HEK293 (cell line): ENCODE measurements around the gene OR10G3.

Source experiments
- CTCF ChIA-PET: fragments of 350-600 bp; formaldehyde crosslinking; extraction: SDS; loops from one replicate; lab custom pipeline; 2021; ENCODE audit warnings: antibody characterized with exemption; lab: Yijun Ruan, JAX
- POLR2A ChIA-PET: fragments of 300-600 bp; formaldehyde crosslinking; extraction: SDS; loops from one replicate; lab custom pipeline; 2020; ENCODE audit warnings: antibody characterized with exemption, inconsistent platforms; lab: Yijun Ruan, JAX
- H3K27ac ChIP-seq: fragments of 200-500 bp; sonication (Bioruptor generic); 2 replicates; pipeline ENCODE4 v1.5.1; 2014; ENCODE audit warnings: low read depth, low read length, control low read depth, inconsistent platforms; ENCODE audit errors: extremely low read depth
- H3K36me3 ChIP-seq, 2 experiments: fragments of 200-500 bp in 1 of 2; sonication (Bioruptor generic) in 1 of 2; 1 replicate in 1 of 2; 2 replicates in 1 of 2; pipeline ENCODE4 v1.5.1; 2014 to 2017; ENCODE audit warnings: inconsistent platforms in 2 of 2, low read length in 2 of 2; ENCODE audit not compliant: control insufficient read depth in 2 of 2, insufficient read depth in 1 of 2
- H3K4me1 ChIP-seq: fragments of 200-500 bp; sonication (Bioruptor generic); 2 replicates; pipeline ENCODE4 v1.5.1; 2014; ENCODE audit warnings: mild to moderate bottlenecking, low read length, inconsistent platforms; ENCODE audit not compliant: control insufficient read depth, insufficient read depth
- H3K4me3 ChIP-seq: 2 replicates; pipeline ENCODE4 v1.5.1; 2011; ENCODE audit warnings: low read depth, mild to moderate bottlenecking, control low read depth, low read length, moderate library complexity
- H3K9me3 ChIP-seq: fragments of 200-500 bp; sonication (Bioruptor generic); 2 replicates; pipeline ENCODE4 v1.5.1; 2014; ENCODE audit warnings: low read depth, low read length, inconsistent platforms; ENCODE audit not compliant: control insufficient read depth, insufficient read depth
- BCL11B ChIP-seq: fragments of 450-650 bp; formaldehyde crosslinking; IDR thresholded peaks from 2 replicates; pipeline ENCODE4 v1.5.1; 2016; ENCODE audit warnings: low read depth, missing biosample characterization, missing genetic modification characterization
- HIC1 ChIP-seq: fragments of 450-650 bp; formaldehyde crosslinking; IDR thresholded peaks from 2 replicates; pipeline ENCODE4 v1.5.1; 2016; ENCODE audit warnings: missing biosample characterization, missing genetic modification characterization
- TSHZ1 ChIP-seq: fragments of 450-650 bp; formaldehyde crosslinking; IDR thresholded peaks from 2 replicates; pipeline ENCODE4 v1.5.1; 2016; ENCODE audit warnings: missing biosample characterization, missing genetic modification characterization, borderline replicate concordance
- ZIC2 ChIP-seq: fragments of 450-650 bp; formaldehyde crosslinking; IDR thresholded peaks from 2 replicates; pipeline ENCODE4 v1.5.1; 2016; ENCODE audit warnings: missing biosample characterization, missing genetic modification characterization
- ZNF148 ChIP-seq: fragments of 450-650 bp; formaldehyde crosslinking; IDR thresholded peaks from 2 replicates; pipeline ENCODE4 v1.5.0; 2017; ENCODE audit warnings: missing biosample characterization, missing genetic modification characterization, borderline replicate concordance
- ZNF24 ChIP-seq: fragments of 450-650 bp; formaldehyde crosslinking; IDR thresholded peaks from 2 replicates; pipeline ENCODE4 v1.5.1; 2016; ENCODE audit warnings: missing biosample characterization, missing genetic modification characterization
- ZNF350 ChIP-seq: fragments of 450-650 bp; formaldehyde crosslinking; IDR thresholded peaks from 2 replicates; pipeline ENCODE4 v1.5.0; 2017; ENCODE audit warnings: missing biosample characterization, mild to moderate bottlenecking, missing genetic modification characterization
- ZNF548 ChIP-seq: fragments of 450-650 bp; formaldehyde crosslinking; IDR thresholded peaks from 2 replicates; pipeline ENCODE4 v1.5.1; 2016; ENCODE audit warnings: missing biosample characterization, missing genetic modification characterization

OR10G3 gene

GRCh38 chr14:21518725-21519124, 61.2 kb downstream of the OR10G3 start:
- POLR2A ChIA-PET: interaction anchor here (1.4 kb wide), 1 partner anchor 8 kb away, joined by 4 read pairs; the partner anchor contains the start of gene METTL3
- H3K27ac ChIP-seq: no peak overlapping the region
- CTCF ChIA-PET: interaction anchor here (0.6 to 0.7 kb wide), 2 partner anchors 39 to 52 kb away, joined by 3 read pairs; no protein-coding TSS in a partner anchor
- H3K36me3 ChIP-seq: peaks cover 3 to 28% of the 10 kb centered on the region in 2 experiments; a peak in 2 of 3 replicates
- no peaks in the 10 kb centered on the region for H3K4me1 ChIP-seq
- no peaks in the 10 kb centered on the region for H3K9me3 ChIP-seq
- TF ChIP-seq ZNF148 (tag by site-specific recombination) (no peak), ZNF350 (tag by site-specific recombination) (no peak), HIC1 (tag by site-specific recombination) (no peak), ZNF548 (tag by site-specific recombination) (no peak), TSHZ1 (tag by site-specific recombination) (no peak), ZIC2 (no peak), ZNF24 (tag by site-specific recombination) (no peak), BCL11B (no peak)
- H3K4me3 ChIP-seq: no peak overlapping the region
